H1 (cell line): ENCODE results near the gene SMARCC1. TPM values are rescaled to one million over a fixed set of nuclear protein-coding genes. Genes with fewer than 3 reads are reported as not detected.

Source experiments
- CTCF ChIA-PET: fragments of 300-600 bp; sonication (Branson Sonifier 250); formaldehyde crosslinking; loops from one replicate; lab custom pipeline; 2021; ENCODE audit not compliant: partially characterized antibody; lab: Charles Lee
- POLR2A ChIA-PET: fragments of 300-600 bp; sonication (Branson Sonifier 250); formaldehyde crosslinking; loops from one replicate; lab custom pipeline; 2021; ENCODE audit warnings: inconsistent platforms; ENCODE audit not compliant: partially characterized antibody; lab: Charles Lee
- DNase-seq, 2 experiments: peaks; one replicate each; pipeline versions ENCODE4 v3.0.0 to v3.0.0-alpha.2; 2010 to 2022; ENCODE audit warnings: low spot score in 2 of 2, low read depth in 1 of 2, mixed read lengths in 1 of 2
- FAIRE-seq: peaks from 2 replicates; lab custom pipeline; 2011; peaks lifted over from hg19 to GRCh38; lab: Jason Lieb, UNC
- H2AFZ ChIP-seq: 2 replicates; pipeline ENCODE4 v1.8.1; 2012; ENCODE audit warnings: low read length, inconsistent platforms
- H2AK5ac ChIP-seq: 2 replicates; pipeline ENCODE4 v1.6.1; 2013; ENCODE audit warnings: low read depth, low read length
- H2BK120ac ChIP-seq: replicated peaks from 2 replicates; pipeline ENCODE3; 2013; ENCODE audit warnings: low read depth, low read length, inconsistent platforms
- H2BK12ac ChIP-seq: 2 replicates; pipeline ENCODE4 v1.6.1; 2013; ENCODE audit warnings: low read depth, low read length
- H2BK15ac ChIP-seq: 2 replicates; pipeline ENCODE4 v1.6.1; 2013; ENCODE audit warnings: low read length
- H2BK20ac ChIP-seq: 2 replicates; pipeline ENCODE4 v1.6.1; 2013; ENCODE audit warnings: low read length
- H2BK5ac ChIP-seq: 2 replicates; pipeline ENCODE4 v1.6.1; 2013; ENCODE audit warnings: low read depth, low read length
- H3K14ac ChIP-seq: 2 replicates; pipeline ENCODE4 v1.6.1; 2013; ENCODE audit warnings: inconsistent platforms; ENCODE audit not compliant: insufficient read length
- H3K18ac ChIP-seq: 2 replicates; pipeline ENCODE4 v1.6.1; 2013; ENCODE audit warnings: low read length; ENCODE audit errors: extremely low read depth
- H3K23ac ChIP-seq: 2 replicates; pipeline ENCODE4 v1.6.1; 2013; ENCODE audit warnings: inconsistent platforms; ENCODE audit not compliant: insufficient read length
- H3K23me2 ChIP-seq: 2 replicates; pipeline ENCODE4 v1.6.1; 2013; ENCODE audit warnings: low read depth, low read length
- H3K27ac ChIP-seq: 2 replicates; pipeline ENCODE4 v1.6.1; 2011; ENCODE audit warnings: low read depth, low read length, inconsistent platforms
- H3K27me3 ChIP-seq, 4 experiments: replicated peaks in 1 of 4; 1 replicate in 1 of 4; 2 replicates in 3 of 4; pipeline versions ENCODE4 v1.6.1 to v1.8.1; 2011 to 2013; ENCODE audit warnings: low read length in 3 of 4, mild to moderate bottlenecking in 3 of 4, inconsistent platforms in 2 of 4, mixed read lengths in 2 of 4, moderate library complexity in 1 of 4; ENCODE audit not compliant: control insufficient read depth in 3 of 4, insufficient read depth in 3 of 4; ENCODE audit errors: extremely low read depth in 1 of 4
- H3K36me3 ChIP-seq, 4 experiments: 2 replicates each; pipeline versions ENCODE4 v1.6.1 to v1.8.1; 2011 to 2013; ENCODE audit warnings: mild to moderate bottlenecking in 4 of 4, low read length in 3 of 4, moderate library complexity in 2 of 4, control low read depth in 1 of 4, inconsistent platforms in 1 of 4; ENCODE audit not compliant: insufficient read depth in 4 of 4, control insufficient read depth in 2 of 4
- H3K4ac ChIP-seq: replicated peaks from 2 replicates; pipeline ENCODE3; 2013; ENCODE audit warnings: low read length, low read depth, mixed read lengths, inconsistent platforms; ENCODE audit not compliant: insufficient read length
- H3K4me1 ChIP-seq, 4 experiments: replicated peaks in 1 of 4; 1 replicate in 1 of 4; 2 replicates in 3 of 4; pipeline versions ENCODE4 v1.6.1 to v1.8.1; 2011 to 2013; ENCODE audit warnings: low read length in 3 of 4, inconsistent platforms in 2 of 4, mixed read lengths in 1 of 4; ENCODE audit not compliant: insufficient read depth in 4 of 4, control insufficient read depth in 3 of 4
- H3K4me2 ChIP-seq, 2 experiments: 2 replicates each; pipeline versions ENCODE4 v1.6.1 to v1.8.1; 2011 to 2013; ENCODE audit warnings: low read depth in 2 of 2, low read length in 2 of 2, control low read depth in 1 of 2, inconsistent platforms in 1 of 2, mild to moderate bottlenecking in 1 of 2; ENCODE audit not compliant: insufficient read depth in 1 of 2
- H3K4me3 ChIP-seq, 4 experiments: fragments of 200-600, 300-600 bp in 1 of 4; sonication (generic), shearing (Covaris generic), sonication (Bioruptor Twin) in 1 of 4; 2 replicates each; pipeline versions ENCODE4 v1.5.1 to v1.8.1; 2011 to 2016; ENCODE audit warnings: low read length in 4 of 4, low read depth in 3 of 4, control low read depth in 2 of 4, inconsistent platforms in 2 of 4, mild to moderate bottlenecking in 2 of 4, mixed read lengths in 1 of 4, moderate library complexity in 1 of 4; ENCODE audit not compliant: insufficient read depth in 2 of 4; ENCODE audit errors: extremely low read depth in 1 of 4
- H3K56ac ChIP-seq: replicated peaks from 2 replicates; pipeline ENCODE3; 2013; ENCODE audit warnings: low read depth, mild to moderate bottlenecking, mixed read lengths, low read length, inconsistent platforms; ENCODE audit not compliant: insufficient read length
- H3K79me1 ChIP-seq: 2 replicates; pipeline ENCODE4 v1.6.1; 2013; ENCODE audit warnings: low read depth, low read length, control low read depth
- H3K79me2 ChIP-seq, 2 experiments: 2 replicates each; pipeline versions ENCODE4 v1.6.1 to v1.8.1; 2012 to 2013; ENCODE audit warnings: low read length in 2 of 2, mild to moderate bottlenecking in 2 of 2, inconsistent platforms in 1 of 2; ENCODE audit not compliant: insufficient read depth in 2 of 2, control insufficient read depth in 1 of 2
- H3K9ac ChIP-seq, 4 experiments: replicated peaks in 1 of 4; 1 replicate in 1 of 4; 2 replicates in 3 of 4; pipeline versions ENCODE4 v1.6.1 to v1.8.1; 2011 to 2013; ENCODE audit warnings: low read depth in 3 of 4, low read length in 3 of 4, control low read depth in 2 of 4, mild to moderate bottlenecking in 2 of 4, moderate library complexity in 2 of 4, inconsistent platforms in 1 of 4; ENCODE audit errors: extremely low read depth in 1 of 4
- H3K9me3 ChIP-seq, 2 experiments: 2 replicates each; pipeline versions ENCODE4 v1.6.1 to v1.8.1; 2012 to 2013; ENCODE audit warnings: mild to moderate bottlenecking in 2 of 2, moderate library complexity in 2 of 2, control low read depth in 1 of 2, inconsistent platforms in 1 of 2, low read depth in 1 of 2, low read length in 1 of 2, mixed read lengths in 1 of 2; ENCODE audit not compliant: insufficient read depth in 2 of 2
- H4K20me1 ChIP-seq, 2 experiments: replicated peaks in 1 of 2; 2 replicates each; pipeline versions ENCODE3 to v1.8.1; 2011 to 2013; ENCODE audit warnings: inconsistent platforms in 2 of 2, low read length in 2 of 2, mild to moderate bottlenecking in 1 of 2; ENCODE audit not compliant: insufficient read depth in 2 of 2, control insufficient read depth in 1 of 2
- H4K5ac ChIP-seq: 2 replicates; pipeline ENCODE4 v1.6.1; 2013; ENCODE audit warnings: low read length, low read depth, mixed read lengths, inconsistent platforms; ENCODE audit not compliant: insufficient read length
- H4K8ac ChIP-seq: 2 replicates; pipeline ENCODE4 v1.8.0; 2013; ENCODE audit warnings: mild to moderate bottlenecking, moderate library complexity, low read length, inconsistent platforms; ENCODE audit not compliant: insufficient read depth; ENCODE audit errors: extremely low read depth
- H4K91ac ChIP-seq: replicated peaks from 2 replicates; pipeline ENCODE3; 2013; ENCODE audit warnings: low read length, mixed read lengths, inconsistent platforms; ENCODE audit not compliant: insufficient read length
- CREB1 ChIP-seq: IDR thresholded peaks from 2 replicates; pipeline ENCODE4 v1.6.1; 2012; ENCODE audit warnings: inconsistent platforms
- KDM1A ChIP-seq: fragments of 200-600, 300-600 bp; sonication (generic); IDR thresholded peaks from 2 replicates; pipeline ENCODE4 v1.7.1; 2016; ENCODE audit warnings: mild to moderate bottlenecking, low read length, borderline replicate concordance
- SAP30 ChIP-seq: fragments of 300-600 bp; sonication (generic); IDR thresholded peaks from 2 replicates; pipeline ENCODE4 v1.7.1; 2012; ENCODE audit warnings: low read length, moderate library complexity, mild to moderate bottlenecking, inconsistent platforms; ENCODE audit not compliant: insufficient read depth, insufficient replicate concordance
- SIN3A ChIP-seq, 2 experiments: IDR thresholded peaks in 1 of 2; conservative IDR thresholded peaks in 1 of 2; 2 replicates each; pipeline ENCODE4 v1.6.1; 2011 to 2012; ENCODE audit warnings: low read length in 2 of 2, improper control_type of control experiment in 1 of 2, low read depth in 1 of 2, mild to moderate bottlenecking in 1 of 2
- WGBS, 2 experiments: shearing (Covaris generic) in 1 of 2; methylation state at CpG; one replicate each; pipeline versions ENCODE4 v1.1.6 to v1.1.7; 2013 to 2015; ENCODE audit warnings: low lambda C conversion rate in 2 of 2, mixed read lengths in 2 of 2, inconsistent platforms in 1 of 2, low coverage in 1 of 2, missing lambda C conversion rate in 1 of 2; ENCODE audit not compliant: insufficient replicate concordance in 2 of 2, insufficient coverage in 1 of 2, insufficient read length in 1 of 2; ENCODE audit errors: extremely low coverage in 1 of 2, missing lambda C conversion rate in 1 of 2; 5-methylcytosine and 5-hydroxymethylcytosine counted together
- polyA plus RNA-seq, 7 experiments: library from polyadenylated mRNA; depleted of rRNA in 3 of 7; stranded (reverse) in 5 of 7; unstranded in 2 of 7; fragments of >200 nt in 5 of 7; fragments of 200-250 nt in 2 of 7; gene quantifications; 1 replicate in 5 of 7; 2 replicates in 1 of 7; 4 replicates in 1 of 7; pipeline versions ENCODE4 v1.2.1 to v1.2.3, GENCODE V29; 2011 to 2013; ENCODE audit warnings: missing spikeins in 2 of 7, mixed read lengths in 2 of 7
- total RNA-seq: library from RNA; stranded (reverse); fragmentation: NEBNext Ultra II Directional; extraction: Animal tissue kit (Norgen Biotek cat#: 25700); gene quantifications from 2 replicates; pipeline ENCODE4 v1.2.1, GENCODE V29; 2021
- TF ChIP-seq, protein P1 (sequence below): IDR thresholded peaks from 2 replicates; pipeline ENCODE4 v1.6.1; 2011; ENCODE audit warnings: low read depth, mild to moderate bottlenecking, low read length; ENCODE audit not compliant: insufficient read depth
- TF ChIP-seq, protein P2 (sequence below): IDR thresholded peaks from 2 replicates; pipeline ENCODE4 v1.6.1; 2012; ENCODE audit warnings: low read length, inconsistent platforms

The SMARCC1 gene
- total and polyA plus RNA-seq, 2 of the 8 experiments (the other 6 are each of a cell fraction or from before 2014, with no cell fraction given): 64.1 to 335 TPM

DNA sequence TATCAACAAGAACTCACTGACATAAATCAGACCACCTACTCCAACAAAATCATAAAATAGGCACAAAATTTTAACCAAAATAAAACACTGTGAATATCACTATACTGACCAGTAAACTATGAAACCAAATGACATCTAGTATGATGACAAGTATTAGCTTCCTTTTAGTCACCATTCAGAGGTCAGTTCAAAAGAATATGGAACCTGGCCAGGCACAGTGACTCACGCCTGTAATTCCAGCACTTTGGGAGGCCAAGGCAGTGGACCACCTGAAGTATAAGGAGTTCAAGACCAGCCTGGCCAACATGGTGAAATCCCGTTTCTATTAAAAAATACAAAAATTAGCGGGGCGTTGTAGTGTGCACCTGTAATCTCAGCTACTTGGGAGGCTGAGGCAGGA, 65.8 kb downstream of the SMARCC1 start:
- POLR2A ChIA-PET: no interaction called here
- Histone ChIP-seq H3K9me3 (no peaks in the 10 kb centered on the region), H2AFZ (no peak overlapping the region), H3K18ac (no peak overlapping the region), H3K14ac (no peak overlapping the region), H3K27me3 (no peaks in the 10 kb centered on the region), H3K4me1 (no peaks in the 10 kb centered on the region), H3K79me1 (no peaks in the 10 kb centered on the region), H2BK15ac (no peak overlapping the region), H2BK20ac (no peak overlapping the region), H2BK120ac (no peak overlapping the region), H4K20me1 (peaks cover 0 to 4% of the 10 kb centered on the region in 2 experiments), H3K23me2 (no peaks in the 10 kb centered on the region; the same call in 1 of the 2 replicates), H2BK12ac (no peak overlapping the region), H4K8ac (no peak overlapping the region), H3K56ac (no peak overlapping the region), H2BK5ac (no peak overlapping the region), H3K9ac (no peak overlapping the region), H3K36me3 (peaks cover 26 to 89% (median 51%) of the 10 kb centered on the region in 4 experiments), H3K4me2 (no peak overlapping the region), H3K4me3 (no peak overlapping the region), H3K79me2 (peaks cover 0 to 32% of the 10 kb centered on the region in 2 experiments; a peak in 2 of 4 replicates), H3K27ac (no peak overlapping the region), H2AK5ac (no peak overlapping the region), H3K4ac (no peak overlapping the region), H3K23ac (no peak overlapping the region), H4K5ac (no peak overlapping the region), H4K91ac (no peak overlapping the region)
- CTCF ChIA-PET: interaction anchor here (0.9 kb wide), 1 partner anchor 19 kb away, joined by 3 read pairs; no protein-coding TSS in a partner anchor
- 89% methylated on average over 4 of the region's 4 CpGs; no CpG with 5 or more reads in 1 of the 2 experiments for WGBS, 2 experiments
- TF ChIP-seq KDM1A: no peak
- no peak for TF ChIP-seq CREB1
- TF ChIP-seq, protein P1, sequence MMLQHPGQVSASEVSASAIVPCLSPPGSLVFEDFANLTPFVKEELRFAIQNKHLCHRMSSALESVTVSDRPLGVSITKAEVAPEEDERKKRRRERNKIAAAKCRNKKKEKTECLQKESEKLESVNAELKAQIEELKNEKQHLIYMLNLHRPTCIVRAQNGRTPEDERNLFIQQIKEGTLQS: no peak
- TF ChIP-seq SAP30: no peak
- TF ChIP-seq, protein P2, sequence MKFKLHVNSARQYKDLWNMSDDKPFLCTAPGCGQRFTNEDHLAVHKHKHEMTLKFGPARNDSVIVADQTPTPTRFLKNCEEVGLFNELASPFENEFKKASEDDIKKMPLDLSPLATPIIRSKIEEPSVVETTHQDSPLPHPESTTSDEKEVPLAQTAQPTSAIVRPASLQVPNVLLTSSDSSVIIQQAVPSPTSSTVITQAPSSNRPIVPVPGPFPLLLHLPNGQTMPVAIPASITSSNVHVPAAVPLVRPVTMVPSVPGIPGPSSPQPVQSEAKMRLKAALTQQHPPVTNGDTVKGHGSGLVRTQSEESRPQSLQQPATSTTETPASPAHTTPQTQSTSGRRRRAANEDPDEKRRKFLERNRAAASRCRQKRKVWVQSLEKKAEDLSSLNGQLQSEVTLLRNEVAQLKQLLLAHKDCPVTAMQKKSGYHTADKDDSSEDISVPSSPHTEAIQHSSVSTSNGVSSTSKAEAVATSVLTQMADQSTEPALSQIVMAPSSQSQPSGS: no peak
- no peak for TF ChIP-seq SIN3A (conservative IDR thresholded peaks at IDR 0.05 in 1 of 2, IDR thresholded peaks at IDR 0.05 in 1 of 2; ENCODE audit: low read depth in 1 of 2, low read length in 2 of 2)
- FAIRE-seq (no peak), DNase-seq (no peak)
